SK-N-SH treated with all-trans-retinoic acid at 6 μM for 48 hours (cell line): ENCODE measurements around the gene DEPDC5.

ENCODE experiments used
- CSRNP3 ChIP-seq: fragments of 250-450 bp; sonication (Bioruptor Pico); IDR thresholded peaks from 2 replicates; pipeline ENCODE4 v1.5.1; 2021; ENCODE audit warnings: mild to moderate bottlenecking, moderate library complexity
- TSHZ2 ChIP-seq: fragments of 250-450 bp; sonication (Bioruptor Pico); IDR thresholded peaks from 2 replicates; pipeline ENCODE4 v1.5.0; 2020; ENCODE audit warnings: mild to moderate bottlenecking, moderate library complexity

- TF ChIP-seq TSHZ2 (CRISPR knock-in tag) (no peak), CSRNP3 (CRISPR knock-in tag) (no peak)
Observed at GRCh38 chr22:31950226-31950625, 196.4 kb downstream of the DEPDC5 start.
